SK-N-SH treated with all-trans-retinoic acid at 6 μM for 48 hours (cell line): ENCODE measurements around the gene CDK5R1.

ENCODE experiments used
- ARNTL ChIP-seq: fragments of 450-650 bp; formaldehyde crosslinking; IDR thresholded peaks from 2 replicates; pipeline ENCODE4 v1.5.0; 2020; ENCODE audit warnings: low read depth, mild to moderate bottlenecking, moderate library complexity, borderline replicate concordance
- BACH2 ChIP-seq: fragments of 250-450 bp; sonication (Bioruptor Pico); IDR thresholded peaks from 2 replicates; pipeline ENCODE4 v1.9.0; 2021; ENCODE audit warnings: mild to moderate bottlenecking, borderline replicate concordance
- GLIS3 ChIP-seq: fragments of 250-450 bp; sonication (Bioruptor Pico); IDR thresholded peaks from 2 replicates; pipeline ENCODE4 v1.5.0; 2020; ENCODE audit warnings: mild to moderate bottlenecking, moderate library complexity
- PATZ1 ChIP-seq: fragments of 250-450 bp; sonication (Bioruptor Pico); IDR thresholded peaks from 2 replicates; pipeline ENCODE4 v1.8.0; 2020; ENCODE audit warnings: mild to moderate bottlenecking, moderate library complexity, borderline replicate concordance
- RARB ChIP-seq: fragments of 250-450 bp; sonication (Bioruptor Pico); IDR thresholded peaks from 2 replicates; pipeline ENCODE4 v1.8.0; 2021; ENCODE audit warnings: mild to moderate bottlenecking, moderate library complexity
- SNAI2 ChIP-seq: fragments of 250-450 bp; sonication (Bioruptor Pico); IDR thresholded peaks from 2 replicates; pipeline ENCODE4 v1.5.0; 2020; ENCODE audit warnings: mild to moderate bottlenecking, moderate library complexity
- ZFP30 ChIP-seq: fragments of 450-650 bp; formaldehyde crosslinking; IDR thresholded peaks from 2 replicates; pipeline ENCODE4 v1.5.0; 2022; ENCODE audit warnings: mild to moderate bottlenecking, moderate library complexity

- no peak for TF ChIP-seq PATZ1 (CRISPR knock-in tag)
- TF ChIP-seq GLIS3 = no peak
- no peak for TF ChIP-seq ZFP30 (CRISPR knock-in tag)
- no peak for TF ChIP-seq ARNTL (CRISPR knock-in tag)
- TF ChIP-seq RARB (CRISPR knock-in tag) = no peak
- no peak for TF ChIP-seq BACH2 (CRISPR knock-in tag)
- TF ChIP-seq SNAI2 = no peak
Measured at GRCh38 chr17:32479074-32479617, 7.6 kb upstream of the CDK5R1 start.
